GM12878 (cell line): Measurements from ENCODE around the gene MBD2. TPM values are rescaled to one million over a fixed set of nuclear protein-coding genes. Genes with fewer than 3 reads are reported as not detected.

ENCODE experiments used
- BCL3 ChIP-seq: IDR thresholded peaks from 2 replicates; pipeline ENCODE4 v1.6.1; 2011; ENCODE audit warnings: borderline replicate concordance, low read depth, mild to moderate bottlenecking, moderate library complexity, low read length; ENCODE audit not compliant: insufficient read depth, poor library complexity, severe bottlenecking
- BHLHE40 ChIP-seq, 2 experiments: fragments of 450-650 bp in 1 of 2; IDR thresholded peaks; 2 replicates each; pipeline ENCODE4 v1.6.1; 2011 to 2017; ENCODE audit warnings: low read depth in 2 of 2, borderline replicate concordance in 1 of 2, improper control_type of control experiment in 1 of 2, low read length in 1 of 2, mild to moderate bottlenecking in 1 of 2
- CHD1 ChIP-seq: IDR thresholded peaks from 2 replicates; pipeline ENCODE4 v1.6.1; 2012; ENCODE audit warnings: low read depth, low read length, improper control_type of control experiment
- CHD2 ChIP-seq: IDR thresholded peaks from 2 replicates; pipeline ENCODE4 v1.6.1; 2011; ENCODE audit warnings: low read depth, low read length, improper control_type of control experiment, borderline replicate concordance
- E4F1 ChIP-seq: fragments of 450-650 bp; IDR thresholded peaks from 2 replicates; pipeline ENCODE4 v1.6.1; 2018; ENCODE audit warnings: borderline replicate concordance, mild to moderate bottlenecking; ENCODE audit not compliant: partially characterized antibody
- IRF5 ChIP-seq: fragments of 450-650 bp; IDR thresholded peaks from 2 replicates; pipeline ENCODE4 v1.6.1; 2017; ENCODE audit warnings: borderline replicate concordance
- JUNB ChIP-seq: IDR thresholded peaks from 2 replicates; pipeline ENCODE4 v1.6.1; 2016; ENCODE audit warnings: antibody characterized with exemption, mild to moderate bottlenecking
- KLF5 ChIP-seq: fragments of 450-650 bp; IDR thresholded peaks from 2 replicates; pipeline ENCODE4 v1.6.1; 2014; ENCODE audit warnings: mild to moderate bottlenecking; ENCODE audit not compliant: partially characterized antibody
- LARP7 ChIP-seq: fragments of 450-650 bp; IDR thresholded peaks from 2 replicates; pipeline ENCODE4 v1.6.1; 2017; ENCODE audit warnings: mild to moderate bottlenecking
- MEF2B ChIP-seq: fragments of 450-650 bp; IDR thresholded peaks from 2 replicates; pipeline ENCODE4 v1.6.1; 2018; ENCODE audit warnings: mild to moderate bottlenecking, moderate library complexity; ENCODE audit not compliant: partially characterized antibody, poor library complexity, severe bottlenecking
- NFYB ChIP-seq: IDR thresholded peaks from 2 replicates; pipeline ENCODE4 v1.6.1; 2011; ENCODE audit warnings: low read depth, mild to moderate bottlenecking, low read length, improper control_type of control experiment, moderate library complexity; ENCODE audit not compliant: insufficient read depth
- RAD51 ChIP-seq: fragments of 450-650 bp; IDR thresholded peaks from 2 replicates; pipeline ENCODE4 v1.6.1; 2016; ENCODE audit warnings: moderate library complexity, mild to moderate bottlenecking, inconsistent platforms
- RELA ChIP-seq: fragments of 450-650 bp; IDR thresholded peaks from 2 replicates; pipeline ENCODE4 v1.8.0; 2014; ENCODE audit warnings: borderline replicate concordance; ENCODE audit not compliant: partially characterized antibody
- REST ChIP-seq: IDR thresholded peaks from 2 replicates; pipeline ENCODE4 v1.6.1; 2012; ENCODE audit warnings: mild to moderate bottlenecking, low read depth, low read length
- SIN3A ChIP-seq: IDR thresholded peaks from 2 replicates; pipeline ENCODE4 v1.6.1; 2012; ENCODE audit warnings: low read depth, low read length, improper control_type of control experiment
- TCF3 ChIP-seq: IDR thresholded peaks from 2 replicates; pipeline ENCODE4 v1.6.1; 2012; ENCODE audit warnings: low read depth, mild to moderate bottlenecking, low read length, borderline replicate concordance; ENCODE audit not compliant: insufficient read depth
- polyA plus RNA-seq, 11 experiments: library from polyadenylated mRNA; depleted of rRNA in 4 of 11; unstranded in 6 of 11; stranded (reverse) in 5 of 11; fragments of >200 nt; fragmentation: Nextera tagmentation in 4 of 11; fragmentation: Illumina TruSeq in 1 of 11; extraction: Ambion mirVana in 4 of 11; extraction: Trizol in 1 of 11; gene quantifications; 1 replicate in 1 of 11; 2 replicates in 10 of 11; pipeline versions ENCODE4 v1.2.1 to v1.2.3, GENCODE V29; 2011 to 2016; ENCODE audit warnings: inconsistent platforms in 2 of 11, missing spikeins in 2 of 11, low read depth in 1 of 11
- total RNA-seq, 4 experiments: library from RNA; depleted of rRNA in 3 of 4; stranded (reverse); fragments of >200 nt in 3 of 4; fragmentation: Illumina TruSeq in 1 of 4; extraction: Trizol in 1 of 4; gene quantifications; 2 replicates each; pipeline versions ENCODE4 v1.2.1 to v1.2.3, GENCODE V29; 2013 to 2021

The MBD2 gene
- total and polyA plus RNA-seq, 10 of the 15 experiments (the other 5 are each of a cell fraction or from before 2014, with no cell fraction given), result 24.1 to 276 (median 57.9) TPM

- TF ChIP-seq REST (no peak), CHD1 (no peak), LARP7 (no peak), SIN3A (no peak), MEF2B (peak; percentile 53), E4F1 (no peak), TCF3 (peak; percentile 97), JUNB (peak; percentile 90), NFYB (peak; percentile 79), IRF5 (no peak), BCL3 (peak; percentile 93), KLF5 (no peak), RELA (no peak), RAD51 (no peak), BHLHE40 (IDR thresholded peaks at IDR 0.05; ENCODE audit: borderline replicate concordance in 1 of 2, low read depth in 2 of 2, low read length in 1 of 2) (0 out of 4 replicates have a peak, but pooled peaks of 1 of the 2 experiments have one; percentile 8), CHD2 (peak; percentile 26; the same call in 1 of the 2 replicates)
Measured at GRCh38 chr18:54147439-54147838, 77.0 kb downstream of the MBD2 start (continued).
